ENCODE results near the gene SEMA4G.

Gene SEMA4G

GRCh38 chr10:100988166-100988565 is 18.9 kb downstream of the SEMA4G start:
- DNase-seq, result no peak

- DNase-seq, result no peak
Measured at GRCh38 chr10:100989088-100989487, 19.8 kb downstream of the SEMA4G start.

- no peak for DNase-seq
Measured at GRCh38 chr10:100993986-100994708, 24.8 kb downstream of the SEMA4G start.

GRCh38 chr10:100995181-100995580 is 25.9 kb downstream of the SEMA4G start:
- DNase-seq, result no peak

GRCh38 chr10:100996678-100997359 is 27.5 kb downstream of the SEMA4G start:
- no peak for DNase-seq

GRCh38 chr10:100997360-100998182 is 28.3 kb downstream of the SEMA4G start:
- peak; percentile 69 for DNase-seq

GRCh38 chr10:100998183-100998990 is 29.1 kb downstream of the SEMA4G start:
- peak; percentile 70 for DNase-seq

- peak; percentile 52 for DNase-seq
Measured at GRCh38 chr10:100998991-100999741, 29.9 kb downstream of the SEMA4G start.

- DNase-seq, result no peak
Measured at GRCh38 chr10:100999742-101000126, 30.4 kb downstream of the SEMA4G start, which contains the start of gene LZTS2. LZTS2 (plus strand) TSS chr10:100999808; CDS start chr10:101002539, 2,731 bp downstream.

GRCh38 chr10:101000127-101000914 is 31.0 kb downstream of the SEMA4G start:
- no peak for DNase-seq

- no peak for DNase-seq
Measured at GRCh38 chr10:101000915-101001658, 31.8 kb downstream of the SEMA4G start.

GRCh38 chr10:101001659-101002035 is 32.3 kb downstream of the SEMA4G start:
- DNase-seq, result no peak

GRCh38 chr10:101002456-101002855 is 33.2 kb downstream of the SEMA4G start:
- no peak for DNase-seq

- DNase-seq, result no peak
Measured at GRCh38 chr10:101003639-101004206, 34.4 kb downstream of the SEMA4G start.

- no peak for DNase-seq
Measured at GRCh38 chr10:101005361-101005760, 36.1 kb downstream of the SEMA4G start.

GRCh38 chr10:101005869-101006567 is 36.7 kb downstream of the SEMA4G start:
- DNase-seq, result no peak

GRCh38 chr10:101006593-101007098 is 37.3 kb downstream of the SEMA4G start:
- no peak for DNase-seq

GRCh38 chr10:101007099-101007711 is 37.9 kb downstream of the SEMA4G start:
- no peak for DNase-seq

Data from MV-4-11 (cell line).